Mucosa of descending colon (tissue), 3 donors: Measurements from ENCODE around the gene MMP15. TPM values are rescaled to one million over a fixed set of nuclear protein-coding genes. Genes with fewer than 3 reads are reported as not detected.

Experiments
- ATAC-seq: fragments of 200-7000 bp; cut with Tn5 transposase; one replicate; pipeline ENCODE4 v1.9.1; 2020; ENCODE audit warnings: mild to moderate bottlenecking, moderate library complexity
- DNase-seq, 3 donors: peaks; one replicate each; pipeline ENCODE4 v3.0.0-alpha.2; 2020
- H3K36me3 ChIP-seq: fragments of 200-600 bp; one replicate; pipeline ENCODE4 v1.8.0; 2021; ENCODE audit warnings: low read depth, mild to moderate bottlenecking
- H3K4me1 ChIP-seq: fragments of 200-600 bp; one replicate; pipeline ENCODE4 v1.8.0; 2021; ENCODE audit warnings: low read depth, mild to moderate bottlenecking
- H3K4me3 ChIP-seq: fragments of 200-600 bp; one replicate; pipeline ENCODE4 v1.8.0; 2021; ENCODE audit warnings: mild to moderate bottlenecking
- H3K9me3 ChIP-seq: fragments of 200-600 bp; one replicate; pipeline ENCODE4 v1.8.0; 2021; ENCODE audit warnings: mild to moderate bottlenecking
- intact Hi-C, 2 donors: fragments of 100-400 bp; cut with DNase I in 1 of 2; cut with micrococcal nuclease in 1 of 2; formaldehyde crosslinking; loops; one replicate each; pipeline versions ENCODE4 v1.11.0 to v1.11.1; 2022; cut with DNase I, micrococcal nuclease
- total RNA-seq, 3 donors: library from RNA; stranded (reverse); fragmentation: NEBNext Ultra II Directional in 2 of 3; extraction: Animal tissue kit (Norgen Biotek cat#: 25700) in 2 of 3; gene quantifications; one replicate each; pipeline versions ENCODE4 v1.2.1 to v1.2.4, GENCODE V29; 2021 to 2023
- TF ChIP-seq, protein P1 (sequence below): fragments of 200-600 bp; IDR thresholded peaks from one replicate; pipeline ENCODE4 v1.8.0; 2022; ENCODE audit warnings: antibody characterized with exemption, mild to moderate bottlenecking
- donor health status: DM: no; HTN: no; CAD: no; lungs with moderate emphysema.
- donor health status: DM: no; HTN: no; CAD: no.
- donor health status: DM: no; HTN: yes; CAD: no.

The MMP15 gene
- total RNA-seq, 3 donors from 2014 or later: 57.9 to 140 (median 96.5) TPM

GRCh38 chr16:57993897-57994296, 31.7 kb upstream of the MMP15 start:
- no peak for DNase-seq
- ATAC-seq: no peak
- no peak overlapping the region for H3K4me3 ChIP-seq
- TF ChIP-seq, protein P1, sequence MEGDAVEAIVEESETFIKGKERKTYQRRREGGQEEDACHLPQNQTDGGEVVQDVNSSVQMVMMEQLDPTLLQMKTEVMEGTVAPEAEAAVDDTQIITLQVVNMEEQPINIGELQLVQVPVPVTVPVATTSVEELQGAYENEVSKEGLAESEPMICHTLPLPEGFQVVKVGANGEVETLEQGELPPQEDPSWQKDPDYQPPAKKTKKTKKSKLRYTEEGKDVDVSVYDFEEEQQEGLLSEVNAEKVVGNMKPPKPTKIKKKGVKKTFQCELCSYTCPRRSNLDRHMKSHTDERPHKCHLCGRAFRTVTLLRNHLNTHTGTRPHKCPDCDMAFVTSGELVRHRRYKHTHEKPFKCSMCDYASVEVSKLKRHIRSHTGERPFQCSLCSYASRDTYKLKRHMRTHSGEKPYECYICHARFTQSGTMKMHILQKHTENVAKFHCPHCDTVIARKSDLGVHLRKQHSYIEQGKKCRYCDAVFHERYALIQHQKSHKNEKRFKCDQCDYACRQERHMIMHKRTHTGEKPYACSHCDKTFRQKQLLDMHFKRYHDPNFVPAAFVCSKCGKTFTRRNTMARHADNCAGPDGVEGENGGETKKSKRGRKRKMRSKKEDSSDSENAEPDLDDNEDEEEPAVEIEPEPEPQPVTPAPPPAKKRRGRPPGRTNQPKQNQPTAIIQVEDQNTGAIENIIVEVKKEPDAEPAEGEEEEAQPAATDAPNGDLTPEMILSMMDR: no peak
- H3K36me3 ChIP-seq: no peaks in the 10 kb centered on the region
- H3K9me3 ChIP-seq: no peaks in the 10 kb centered on the region
- intact Hi-C loops: no loop called here
- no peaks in the 10 kb centered on the region for H3K4me1 ChIP-seq

DNA sequence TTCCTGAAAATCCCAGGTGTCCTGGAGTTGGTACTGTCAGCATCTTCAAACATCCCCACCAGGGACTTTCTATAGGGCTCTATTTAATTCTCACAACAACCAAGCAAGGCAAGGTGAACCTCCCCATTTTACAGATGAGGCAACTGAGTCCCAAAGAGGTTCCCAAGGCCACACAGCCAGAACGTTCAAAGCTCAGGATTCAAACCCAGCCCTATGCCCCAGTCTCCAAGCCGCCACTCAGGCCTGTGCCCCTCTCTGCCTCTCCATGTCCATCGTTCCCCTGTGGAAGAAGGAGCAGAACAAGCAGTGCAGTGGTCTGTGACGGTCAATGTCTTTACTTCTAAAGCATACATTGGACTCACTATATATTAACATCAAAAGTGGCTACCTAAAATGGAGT, 31.2 kb upstream of the MMP15 start:
- intact Hi-C loops: no loop called here
- TF ChIP-seq, protein P1: no peak
- Histone ChIP-seq H3K9me3 (no peaks in the 10 kb centered on the region), H3K4me3 (no peak overlapping the region), H3K36me3 (no peaks in the 10 kb centered on the region), H3K4me1 (peaks cover 3% of the 10 kb centered on the region)
- ATAC-seq (no peak), DNase-seq (no peak)

DNA sequence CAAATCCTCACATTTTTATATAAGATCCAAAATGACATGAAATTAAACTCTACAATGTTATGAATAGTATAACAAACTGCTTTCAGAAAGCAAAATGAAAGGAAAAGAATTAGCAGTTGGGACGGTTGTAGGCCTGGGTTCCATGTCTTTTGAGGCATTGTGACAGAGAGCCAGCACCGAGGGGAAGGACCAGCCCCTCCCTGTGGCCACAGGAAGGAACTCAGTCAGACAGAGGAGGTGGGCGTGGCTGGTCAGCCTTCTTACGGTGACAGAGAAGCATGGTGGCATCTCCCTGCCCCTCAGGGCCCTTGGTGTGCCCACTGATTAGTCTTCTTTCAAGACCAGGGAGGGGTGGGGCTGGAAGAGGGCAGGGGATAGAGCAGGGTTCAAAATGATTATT, 30.8 kb upstream of the MMP15 start:
- Histone ChIP-seq H3K4me3 (no peak overlapping the region), H3K4me1 (peaks cover 7% of the 10 kb centered on the region), H3K9me3 (no peaks in the 10 kb centered on the region), H3K36me3 (no peaks in the 10 kb centered on the region)
- intact Hi-C loops: no loop called here
- TF ChIP-seq, protein P1: no peak
- DNase-seq (peak; percentile 60 to 74 (median 73)), ATAC-seq (peak; percentile 60)

DNA sequence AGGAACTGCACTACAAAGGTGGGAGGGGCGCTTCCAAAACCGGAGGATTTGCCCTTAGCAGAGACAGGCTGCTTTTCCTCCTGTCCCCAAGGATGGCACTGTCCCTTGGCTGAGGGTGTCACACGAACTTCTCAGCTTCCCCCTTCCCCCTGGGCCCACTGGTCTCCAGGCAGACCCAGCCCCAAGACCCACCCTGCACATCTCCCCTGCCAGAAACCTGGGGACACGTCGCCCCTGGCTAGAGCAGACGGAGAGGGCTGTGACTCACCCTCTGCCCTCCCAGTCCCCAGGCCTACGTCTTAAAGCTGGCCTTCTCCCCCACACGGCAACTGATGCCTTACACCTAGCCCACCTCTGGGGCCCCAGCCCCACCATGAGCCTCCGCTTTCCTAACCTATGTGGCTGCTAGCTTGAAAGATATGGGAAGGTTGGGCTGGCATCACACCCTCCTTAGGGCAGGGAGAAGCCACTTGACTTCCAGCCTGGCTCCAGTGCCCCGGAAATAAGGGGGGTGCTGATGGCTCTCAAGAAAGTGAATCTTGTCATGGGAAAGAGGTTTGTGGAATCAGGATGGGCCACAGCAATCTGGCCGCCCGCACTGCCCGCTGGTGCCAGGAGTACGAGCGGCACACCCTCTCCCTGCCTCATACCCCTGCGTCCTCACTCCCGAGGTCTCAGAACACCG, 29.7 kb upstream of the MMP15 start:
- TF ChIP-seq, protein P1: no peak
- Histone ChIP-seq H3K4me3 (no peak overlapping the region), H3K36me3 (no peaks in the 10 kb centered on the region), H3K9me3 (no peaks in the 10 kb centered on the region), H3K4me1 (peaks cover 8% of the 10 kb centered on the region)
- intact Hi-C loops: no loop called here
- DNase-seq: no peak
- no peak for ATAC-seq

- Histone ChIP-seq H3K4me3 (no peak overlapping the region), H3K9me3 (no peaks in the 10 kb centered on the region), H3K4me1 (peaks cover 8% of the 10 kb centered on the region), H3K36me3 (no peaks in the 10 kb centered on the region)
- ATAC-seq (no peak), DNase-seq (no peak)
- intact Hi-C loops: no loop called here
- TF ChIP-seq, protein P1: no peak
Measured at GRCh38 chr16:57996406-57997175, 29.0 kb upstream of the MMP15 start.
